Uterus (tissue), 2 donors: ENCODE measurements around the gene PARP8.

Experiments used
- CTCF ChIP-seq, 4 experiments: fragments of 200-600 bp in 2 of 4; fragments of 450-650 bp in 2 of 4; sonication (generic) in 2 of 4; IDR thresholded peaks; one replicate each; pipeline ENCODE4 v1.5.1; 2016 to 2019; ENCODE audit warnings: antibody characterized with exemption in 4 of 4, mild to moderate bottlenecking in 2 of 4, moderate library complexity in 1 of 4
- POLR2A ChIP-seq, 2 donors: fragments of 450-650 bp; IDR thresholded peaks; one replicate each; pipeline ENCODE4 v1.6.1; 2016; ENCODE audit warnings: antibody characterized with exemption in 2 of 2, mild to moderate bottlenecking in 1 of 2, moderate library complexity in 1 of 2

DNA sequence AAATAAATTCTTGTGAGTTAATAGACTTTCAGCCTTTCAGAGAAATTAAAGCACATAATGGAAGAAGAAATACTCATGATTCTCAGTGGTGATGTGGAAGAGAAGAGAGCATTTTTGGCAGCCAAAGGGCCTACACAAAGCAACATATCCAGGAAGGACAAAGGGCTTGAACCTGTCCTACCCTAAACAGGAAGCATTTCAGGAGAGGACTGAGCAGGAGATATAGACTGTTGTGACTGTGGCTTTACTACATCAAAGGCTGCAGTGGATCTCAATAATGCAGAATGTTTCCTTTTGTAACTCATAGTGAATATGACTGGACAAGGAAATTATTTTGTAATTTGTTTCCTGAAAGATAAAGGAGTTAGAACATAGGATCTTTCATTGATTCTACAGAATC lies 1.3 kb upstream of the PARP8 start:
- no peak for TF ChIP-seq CTCF (IDR thresholded peaks at IDR 0.05)
- TF ChIP-seq POLR2A (IDR thresholded peaks at IDR 0.05): no peak
